HG03460 (cell line): Measurements from ENCODE around the gene ESR1.

Source experiments
- ATAC-seq: cut with Tn5 transposase; IDR thresholded peaks from one replicate; pipeline ENCODE4 v1.9.1; 2021; ENCODE audit not compliant: unreplicated experiment

ESR1 gene

DNA sequence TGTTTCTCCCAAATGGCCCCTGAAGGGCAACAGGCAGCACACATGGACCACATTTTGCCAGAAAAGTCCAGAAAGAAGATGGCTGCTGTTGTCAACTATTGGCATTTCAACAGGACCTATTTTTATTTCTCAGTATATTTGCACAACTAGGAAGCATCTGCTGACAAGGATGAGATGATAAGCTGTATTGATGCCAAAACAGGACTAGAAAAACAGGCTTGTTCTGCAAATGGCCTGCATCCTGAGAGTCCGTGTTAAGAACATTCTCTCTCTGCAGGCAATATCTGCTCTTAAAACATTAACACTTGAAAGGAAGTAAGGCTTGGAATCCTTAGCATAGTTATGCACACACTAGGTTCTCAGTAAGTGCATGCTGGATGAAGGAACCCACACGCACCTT lies 283.7 kb downstream of the ESR1 start:
- ATAC-seq = no peak

DNA sequence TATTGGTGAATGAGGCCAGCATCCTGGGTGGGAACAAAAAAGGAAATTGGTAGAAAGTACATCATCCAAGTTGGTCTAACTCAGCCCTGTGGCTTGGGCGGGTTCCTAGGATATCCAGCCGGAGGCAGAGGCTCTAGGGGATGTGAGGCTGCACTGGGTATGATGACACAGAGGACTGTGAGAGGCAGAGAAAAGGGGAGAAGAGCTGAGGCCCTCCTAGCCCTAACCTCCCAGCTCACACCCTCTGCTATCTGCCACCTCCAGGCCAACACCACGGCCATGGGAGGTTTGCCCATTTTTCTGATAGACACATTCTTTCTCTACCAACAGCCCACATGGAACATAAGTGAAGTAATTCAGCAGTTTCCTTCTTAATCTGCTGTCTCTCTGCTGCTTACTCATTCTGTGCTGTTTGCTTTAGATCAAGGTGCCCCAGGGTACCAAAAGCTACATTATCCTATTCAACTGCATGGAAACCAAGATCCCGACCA lies 284.4 kb downstream of the ESR1 start:
- no peak for ATAC-seq

DNA sequence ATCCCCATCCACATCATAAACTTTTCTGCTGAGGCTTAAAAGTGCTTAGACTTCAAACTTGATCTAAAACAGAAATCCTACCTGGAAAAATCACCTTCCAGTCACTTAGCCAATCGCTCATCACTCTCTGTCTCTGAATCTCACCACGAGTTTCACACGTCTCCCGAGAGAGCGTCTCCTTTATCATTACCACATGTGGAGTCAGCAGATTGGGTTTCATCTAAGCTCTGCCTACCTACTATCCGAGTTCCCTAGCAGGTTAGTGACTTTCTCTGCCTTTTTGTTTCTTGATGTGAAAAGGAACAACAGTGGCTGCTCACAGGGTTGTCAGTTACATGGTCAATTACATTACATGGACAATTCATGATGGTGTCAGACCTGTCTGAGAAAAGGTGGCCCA lies 286.2 kb downstream of the ESR1 start:
- ATAC-seq = no peak

DNA sequence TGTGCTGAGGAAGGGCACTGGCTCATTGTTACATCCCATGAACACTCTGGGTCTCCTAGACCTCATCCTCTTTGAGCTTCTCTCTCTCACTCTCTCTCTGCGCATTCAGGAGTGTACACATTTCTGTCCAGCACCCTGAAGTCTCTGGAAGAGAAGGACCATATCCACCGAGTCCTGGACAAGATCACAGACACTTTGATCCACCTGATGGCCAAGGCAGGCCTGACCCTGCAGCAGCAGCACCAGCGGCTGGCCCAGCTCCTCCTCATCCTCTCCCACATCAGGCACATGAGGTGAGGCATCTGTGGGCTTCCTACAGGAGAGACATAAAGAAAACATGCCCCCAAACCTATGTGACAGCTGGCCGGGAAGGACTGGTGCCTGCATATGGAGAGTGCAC lies 286.8 kb downstream of the ESR1 start:
- no peak for ATAC-seq

DNA sequence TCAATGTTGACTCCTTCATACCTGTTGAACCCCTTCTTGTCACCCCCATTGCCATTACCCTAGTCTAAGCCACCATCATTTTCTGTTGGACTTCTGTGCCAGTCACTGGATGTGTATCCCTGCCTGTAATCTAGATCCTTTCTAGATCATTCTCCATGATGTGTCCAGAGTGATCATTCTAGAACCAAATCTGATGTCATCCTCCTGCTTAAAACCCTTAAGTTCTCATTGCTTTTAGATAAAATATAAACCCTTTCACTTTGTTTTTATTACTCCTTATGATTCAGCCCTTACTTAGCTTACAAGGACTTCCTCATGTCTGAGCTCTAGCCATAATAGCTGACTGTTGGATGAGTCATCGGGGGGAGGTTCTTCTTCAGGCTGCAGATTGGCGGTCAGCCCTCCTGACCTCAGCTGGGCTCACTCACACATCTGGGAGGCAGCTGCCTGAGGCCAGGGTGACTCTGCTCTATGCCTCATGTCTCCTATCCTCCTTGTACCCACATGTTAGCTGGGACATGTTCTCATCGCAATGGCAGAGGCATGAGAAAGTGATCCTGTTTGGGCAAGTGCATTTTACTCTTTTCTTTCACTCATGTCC lies 287.6 kb downstream of the ESR1 start:
- ATAC-seq = no peak

DNA sequence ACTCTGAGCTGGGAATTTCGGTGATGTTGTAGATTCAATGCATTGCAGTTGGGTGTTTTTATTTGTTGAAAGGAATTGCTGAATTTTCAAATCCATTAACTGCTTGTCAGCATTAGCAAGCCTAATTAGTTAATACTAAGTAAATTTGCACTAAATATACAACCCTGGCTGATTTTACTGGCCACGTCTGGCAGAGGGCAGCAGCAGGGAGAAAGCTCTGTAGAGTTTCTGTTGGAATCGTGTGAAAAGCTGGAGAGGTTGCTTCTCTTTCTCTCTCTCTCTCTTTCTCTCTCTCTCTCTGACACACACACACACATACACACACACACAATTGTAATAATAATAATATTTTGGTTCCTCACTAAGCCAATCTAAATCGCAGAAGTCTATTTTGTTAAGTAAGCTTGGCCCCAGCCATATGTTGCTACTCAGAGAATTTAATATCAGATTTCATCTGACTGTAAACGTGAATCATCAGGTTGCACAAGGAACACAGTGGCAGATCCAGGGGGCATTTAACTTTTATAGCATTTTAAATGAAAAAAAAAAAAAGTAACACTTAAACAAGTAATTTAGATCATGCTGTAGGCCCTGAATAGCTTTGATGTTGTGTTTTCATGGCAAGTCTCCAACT lies 289.5 kb downstream of the ESR1 start:
- ATAC-seq = no peak

DNA sequence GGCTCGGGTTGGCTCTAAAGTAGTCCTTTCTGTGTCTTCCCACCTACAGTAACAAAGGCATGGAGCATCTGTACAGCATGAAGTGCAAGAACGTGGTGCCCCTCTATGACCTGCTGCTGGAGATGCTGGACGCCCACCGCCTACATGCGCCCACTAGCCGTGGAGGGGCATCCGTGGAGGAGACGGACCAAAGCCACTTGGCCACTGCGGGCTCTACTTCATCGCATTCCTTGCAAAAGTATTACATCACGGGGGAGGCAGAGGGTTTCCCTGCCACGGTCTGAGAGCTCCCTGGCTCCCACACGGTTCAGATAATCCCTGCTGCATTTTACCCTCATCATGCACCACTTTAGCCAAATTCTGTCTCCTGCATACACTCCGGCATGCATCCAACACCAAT lies 291.2 kb downstream of the ESR1 start:
- ATAC-seq = no peak

DNA sequence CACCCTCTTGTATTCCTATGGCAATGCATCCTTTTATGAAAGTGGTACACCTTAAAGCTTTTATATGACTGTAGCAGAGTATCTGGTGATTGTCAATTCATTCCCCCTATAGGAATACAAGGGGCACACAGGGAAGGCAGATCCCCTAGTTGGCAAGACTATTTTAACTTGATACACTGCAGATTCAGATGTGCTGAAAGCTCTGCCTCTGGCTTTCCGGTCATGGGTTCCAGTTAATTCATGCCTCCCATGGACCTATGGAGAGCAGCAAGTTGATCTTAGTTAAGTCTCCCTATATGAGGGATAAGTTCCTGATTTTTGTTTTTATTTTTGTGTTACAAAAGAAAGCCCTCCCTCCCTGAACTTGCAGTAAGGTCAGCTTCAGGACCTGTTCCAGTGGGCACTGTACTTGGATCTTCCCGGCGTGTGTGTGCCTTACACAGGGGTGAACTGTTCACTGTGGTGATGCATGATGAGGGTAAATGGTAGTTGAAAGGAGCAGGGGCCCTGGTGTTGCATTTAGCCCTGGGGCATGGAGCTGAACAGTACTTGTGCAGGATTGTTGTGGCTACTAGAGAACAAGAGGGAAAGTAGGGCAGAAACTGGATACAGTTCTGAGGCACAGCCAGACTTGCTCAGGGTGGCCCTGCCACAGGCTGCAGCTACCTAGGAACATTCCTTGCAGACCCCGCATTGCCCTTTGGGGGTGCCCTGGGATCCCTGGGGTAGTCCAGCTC lies 292.1 kb downstream of the ESR1 start:
- no peak for ATAC-seq

DNA sequence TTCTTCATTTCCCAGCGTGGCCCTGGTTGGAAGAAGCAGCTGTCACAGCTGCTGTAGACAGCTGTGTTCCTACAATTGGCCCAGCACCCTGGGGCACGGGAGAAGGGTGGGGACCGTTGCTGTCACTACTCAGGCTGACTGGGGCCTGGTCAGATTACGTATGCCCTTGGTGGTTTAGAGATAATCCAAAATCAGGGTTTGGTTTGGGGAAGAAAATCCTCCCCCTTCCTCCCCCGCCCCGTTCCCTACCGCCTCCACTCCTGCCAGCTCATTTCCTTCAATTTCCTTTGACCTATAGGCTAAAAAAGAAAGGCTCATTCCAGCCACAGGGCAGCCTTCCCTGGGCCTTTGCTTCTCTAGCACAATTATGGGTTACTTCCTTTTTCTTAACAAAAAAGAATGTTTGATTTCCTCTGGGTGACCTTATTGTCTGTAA lies 292.7 kb downstream of the ESR1 start:
- ATAC-seq = no peak

DNA sequence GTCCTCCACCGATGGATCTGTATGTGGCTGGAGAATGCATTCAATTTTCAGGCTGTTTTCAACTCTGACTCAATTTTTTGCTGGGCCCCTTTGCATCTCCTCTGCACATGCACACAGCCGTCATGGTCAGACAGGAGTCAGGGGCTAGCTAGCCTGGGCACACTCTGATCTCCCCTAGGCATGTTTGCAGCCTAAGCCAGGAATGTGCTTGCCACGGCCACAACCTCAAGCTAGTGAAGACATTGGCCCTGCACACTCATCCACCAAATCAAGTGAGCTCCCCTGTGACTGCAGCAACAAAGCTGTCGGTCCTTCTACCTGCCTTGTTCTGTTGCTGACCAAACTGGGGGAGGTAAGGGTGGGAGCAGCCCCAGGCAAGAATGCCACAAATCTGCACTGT lies 300.5 kb downstream of the ESR1 start:
- no peak for ATAC-seq

DNA sequence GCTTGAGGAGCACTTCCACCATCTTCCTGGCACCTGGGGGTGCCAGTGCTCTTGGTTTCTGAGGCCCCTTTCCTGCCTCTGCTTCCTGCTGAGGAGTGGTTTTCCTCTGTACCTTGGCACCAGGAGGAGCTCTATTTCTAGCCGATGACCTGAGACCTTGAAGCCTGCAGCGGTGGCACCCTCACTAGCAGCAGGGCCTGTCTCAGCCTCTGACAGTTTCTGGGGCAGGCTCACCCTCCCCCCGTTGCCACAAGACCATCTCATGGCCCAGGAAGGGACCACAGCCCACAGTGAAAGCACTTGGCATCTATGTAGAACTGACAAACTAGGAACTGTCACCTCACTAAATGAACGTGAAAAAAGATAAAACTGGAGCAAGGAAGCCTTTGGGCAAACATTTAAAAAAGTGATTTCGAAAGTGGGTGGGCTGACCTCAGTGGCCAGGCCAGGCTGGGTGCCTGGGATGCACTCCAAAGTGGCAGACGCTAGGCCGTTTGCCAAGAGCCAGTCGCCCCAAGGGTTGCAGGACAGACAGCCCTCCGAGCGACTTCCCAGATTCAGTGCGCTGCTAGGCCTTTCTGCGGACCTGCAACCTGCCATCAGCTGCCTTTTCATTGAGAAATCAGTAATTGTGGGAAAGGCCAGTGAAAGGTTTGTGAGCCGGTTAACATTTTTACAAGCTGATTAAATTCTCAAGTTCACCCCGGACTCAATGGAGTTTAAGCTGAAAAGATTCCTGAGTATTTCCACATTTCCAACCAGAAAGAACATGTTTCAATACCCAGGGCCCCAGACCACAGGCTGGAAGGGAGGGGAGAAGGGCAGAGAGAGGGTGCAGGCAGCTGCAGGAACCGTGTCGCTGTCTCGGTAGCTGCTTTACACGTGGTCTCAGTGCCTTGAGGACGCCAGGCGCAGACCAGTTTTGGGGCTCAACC lies 303.7 kb downstream of the ESR1 start:
- no peak for ATAC-seq

DNA sequence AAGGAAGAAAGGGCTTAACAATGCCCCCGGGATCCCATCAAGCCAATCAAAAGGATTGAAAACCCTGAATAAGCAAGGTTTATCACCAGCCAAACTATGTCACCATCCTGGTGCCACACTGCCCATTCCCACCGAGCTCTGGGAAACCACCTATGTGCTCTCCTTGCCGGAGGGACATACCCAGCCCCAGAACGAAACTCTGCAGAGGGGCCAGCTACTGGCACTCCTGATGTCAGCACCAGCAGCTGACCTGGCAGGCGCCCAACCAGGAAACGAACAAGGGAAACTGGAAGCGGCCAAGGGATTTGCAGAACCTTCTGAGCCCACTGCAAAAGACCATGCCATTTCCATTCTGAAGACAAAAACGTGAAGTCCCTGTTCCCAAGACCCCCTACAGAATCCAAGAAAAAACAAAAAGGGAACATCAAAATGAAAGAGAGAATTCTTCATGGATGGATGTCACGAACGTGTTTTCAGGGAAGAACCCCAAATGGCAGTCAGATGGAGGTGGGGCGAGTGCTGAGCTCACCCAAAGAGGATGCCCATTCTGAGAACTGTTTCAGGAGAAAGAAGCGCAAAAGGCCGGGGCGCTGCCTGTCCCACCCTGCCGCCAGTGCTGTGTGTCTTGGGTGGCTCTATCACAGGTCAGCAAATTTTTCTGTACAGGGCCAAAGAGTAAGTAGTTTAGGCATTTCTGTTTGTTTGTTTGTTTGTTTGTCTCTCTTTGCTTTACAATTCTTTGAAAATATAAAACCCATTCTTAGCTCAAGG lies 305.2 kb downstream of the ESR1 start:
- no peak for ATAC-seq

DNA sequence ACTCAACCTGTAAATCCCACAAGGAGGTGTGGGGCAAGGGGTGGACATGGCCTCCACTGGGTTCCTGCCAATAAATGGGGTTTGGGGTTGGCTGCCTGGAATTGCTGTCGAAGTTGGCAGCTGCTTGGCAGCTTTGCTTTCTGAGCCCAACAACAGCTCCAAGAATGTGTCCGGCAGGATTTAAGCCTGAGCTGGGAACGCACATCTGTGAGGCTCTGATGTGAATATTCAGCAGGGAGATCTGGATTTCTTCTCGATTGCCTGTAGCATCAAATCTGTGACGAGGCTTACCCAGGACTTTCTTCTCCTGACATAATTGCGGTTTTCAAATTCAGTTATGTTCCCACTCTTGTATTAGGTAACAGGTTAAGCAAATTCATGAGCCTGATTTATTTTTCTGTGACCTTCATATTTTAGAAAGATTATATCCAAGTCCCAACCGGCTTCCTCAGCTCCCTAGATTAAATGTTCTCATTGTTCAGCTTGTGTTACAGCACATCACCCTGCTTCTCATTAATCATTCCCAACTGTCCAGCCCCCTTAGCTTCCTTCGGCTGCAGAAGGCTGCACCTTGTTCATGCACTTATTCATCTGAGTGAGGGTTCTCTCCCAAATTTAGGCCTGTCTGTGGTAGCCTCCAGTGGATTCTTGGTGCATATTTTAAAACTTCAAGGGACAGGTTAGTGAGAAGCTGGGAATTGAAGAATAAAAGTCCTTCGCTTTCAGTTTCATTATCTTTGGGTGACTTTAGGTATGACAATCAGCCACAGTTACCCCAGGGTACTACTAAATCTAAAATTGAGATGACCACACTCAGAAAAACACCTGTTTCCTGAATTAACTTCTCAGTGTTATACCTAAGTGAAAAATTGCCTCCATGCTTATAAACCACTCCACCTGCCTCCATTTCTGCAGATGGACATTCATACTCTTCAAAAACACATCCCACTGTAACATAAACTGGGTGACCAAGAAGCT lies 310.0 kb downstream of the ESR1 start:
- ATAC-seq = peak; percentile 80

DNA sequence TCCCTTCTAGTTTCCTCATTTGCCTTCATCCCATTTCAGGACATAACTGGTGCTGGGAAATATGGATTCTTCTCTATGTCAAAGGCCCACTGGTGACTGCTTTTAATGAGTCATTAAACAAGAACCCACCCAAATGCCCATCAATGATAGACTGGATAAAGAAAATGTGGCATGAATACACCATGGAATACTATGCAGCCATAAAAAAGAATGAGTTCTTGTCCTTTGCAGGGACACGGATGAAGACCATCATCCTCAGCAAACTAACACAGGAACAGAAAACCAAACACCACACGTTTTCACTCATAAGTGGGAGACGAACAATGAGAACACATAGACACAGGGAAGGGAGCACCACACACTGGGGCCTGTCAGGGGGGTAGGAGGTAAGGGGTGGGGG lies 310.7 kb downstream of the ESR1 start:
- no peak for ATAC-seq

DNA sequence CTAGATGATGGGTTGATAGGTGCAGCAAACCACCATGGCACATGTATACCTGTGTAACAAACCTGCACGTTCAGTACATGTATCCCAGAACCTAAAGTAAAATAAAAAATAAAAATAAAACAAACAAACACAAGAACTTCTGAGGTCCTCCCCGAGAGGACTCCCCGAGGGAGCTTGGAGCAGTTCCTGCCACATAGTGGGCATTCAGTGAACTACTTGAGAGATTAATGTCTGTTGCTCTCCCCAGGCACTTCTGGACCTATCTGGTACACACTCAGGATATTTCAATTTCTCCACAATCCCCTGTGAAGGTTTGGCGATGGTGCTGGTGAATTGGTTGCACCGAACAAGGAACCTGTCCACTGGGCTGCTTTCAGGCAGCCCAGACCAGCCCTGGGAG lies 311.2 kb downstream of the ESR1 start:
- ATAC-seq = no peak

DNA sequence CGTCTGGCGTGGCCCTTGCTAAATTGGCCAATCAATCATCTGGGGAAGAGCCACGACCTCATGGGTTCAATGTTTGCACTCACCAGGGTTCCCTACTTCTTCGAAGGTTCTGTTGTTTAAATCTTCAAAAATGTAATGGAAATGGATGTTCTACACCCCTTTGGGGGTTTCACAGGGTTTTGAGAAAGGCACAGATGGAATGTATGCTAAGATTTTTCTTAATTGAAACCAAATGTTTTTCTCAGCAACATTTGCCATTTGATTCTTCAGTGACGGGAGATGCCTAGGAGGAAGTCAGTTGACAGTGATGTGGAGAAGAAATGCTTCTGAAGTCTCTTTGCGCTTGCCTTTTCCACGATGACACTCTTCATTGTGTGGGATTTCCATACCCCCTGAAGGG lies 312.3 kb downstream of the ESR1 start:
- ATAC-seq = no peak

DNA sequence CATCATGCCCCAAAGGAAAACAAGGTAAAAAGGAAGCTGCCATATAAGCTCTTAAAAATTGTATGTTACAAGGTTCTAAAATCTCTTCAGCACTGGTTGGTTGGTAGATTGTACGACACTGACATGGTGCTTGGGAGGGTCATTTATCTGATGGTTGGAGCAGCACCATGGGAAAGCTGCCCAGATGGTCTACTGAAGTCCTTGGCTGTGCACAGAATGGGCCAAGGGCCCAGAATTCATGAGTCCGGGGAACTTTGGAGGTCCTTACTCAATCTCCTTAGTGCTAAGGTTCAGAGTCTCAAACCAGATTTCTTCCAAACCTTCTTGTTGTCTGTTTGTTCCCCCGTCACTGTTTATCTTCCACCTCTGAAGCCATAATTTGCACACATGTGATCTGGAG lies 314.4 kb downstream of the ESR1 start:
- ATAC-seq = no peak

DNA sequence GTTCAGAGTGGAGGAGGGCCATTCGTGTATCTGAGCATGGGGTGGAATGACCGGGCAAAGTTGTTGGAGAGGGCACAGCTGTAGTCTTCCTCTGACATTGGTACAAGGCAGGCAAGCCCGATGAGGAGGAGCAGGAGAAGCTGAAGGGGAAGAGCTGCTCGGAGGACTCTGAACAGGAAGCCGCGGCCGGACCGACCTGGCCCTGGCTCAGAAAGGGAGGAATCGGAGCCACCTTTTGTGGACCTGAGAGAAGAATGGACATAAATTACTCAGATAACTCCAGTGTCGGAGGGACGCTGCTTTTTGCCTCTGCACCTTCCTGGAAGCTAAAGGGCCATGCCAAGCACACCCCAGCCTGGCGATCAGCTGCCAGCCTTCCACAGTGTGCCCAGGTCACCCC lies 315.0 kb downstream of the ESR1 start:
- ATAC-seq = no peak

DNA sequence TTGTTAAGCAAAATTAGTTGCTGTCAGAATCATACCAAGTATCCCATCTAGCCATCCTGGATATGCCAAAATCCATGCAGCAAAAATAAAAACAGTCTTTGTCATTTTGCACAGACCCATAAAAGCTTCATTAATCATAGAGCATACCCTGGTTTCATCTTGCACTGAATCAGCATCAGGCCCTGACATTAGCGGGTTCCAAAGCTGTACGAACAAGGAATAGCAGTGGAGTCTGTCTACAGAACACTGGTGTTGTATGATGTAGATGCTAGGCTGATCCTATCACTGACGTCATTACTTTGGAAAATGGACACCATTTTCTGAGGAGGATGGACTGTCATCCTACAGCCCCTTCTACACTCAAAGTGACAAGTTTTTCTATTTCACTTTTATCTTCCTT lies 315.6 kb downstream of the ESR1 start:
- ATAC-seq = no peak
